NB4 (cell line): ENCODE data around the gene RNF146.

Experiments
- DNase-seq: peaks from one replicate; pipeline ENCODE4 v3.0.0; 2010; ENCODE audit warnings: low read depth
- H3K4me3 ChIP-seq: one replicate; pipeline ENCODE4 v1.5.1; 2011; ENCODE audit warnings: mild to moderate bottlenecking, low read depth, low read length, moderate library complexity
- CTCF ChIP-seq: IDR thresholded peaks from one replicate; pipeline ENCODE4 v1.5.1; 2012; ENCODE audit warnings: low read depth, low read length
- MAX ChIP-seq: IDR thresholded peaks from 2 replicates; pipeline ENCODE4 v1.6.1; 2011; ENCODE audit warnings: low read depth, low read length
- MYC ChIP-seq: IDR thresholded peaks from 2 replicates; pipeline ENCODE4 v1.6.1; 2011; ENCODE audit warnings: low read depth, low read length
- POLR2A ChIP-seq: IDR thresholded peaks from 2 replicates; pipeline ENCODE4 v1.6.1; 2011; ENCODE audit warnings: mild to moderate bottlenecking; ENCODE audit not compliant: insufficient read length; ENCODE audit errors: extremely low read depth

The RNF146 gene

GRCh38 chr6:127243501-127243900, 23.2 kb upstream of the RNF146 start:
- TF ChIP-seq MAX = no peak
- no peak for DNase-seq
- H3K4me3 ChIP-seq = no peak overlapping the region

DNA sequence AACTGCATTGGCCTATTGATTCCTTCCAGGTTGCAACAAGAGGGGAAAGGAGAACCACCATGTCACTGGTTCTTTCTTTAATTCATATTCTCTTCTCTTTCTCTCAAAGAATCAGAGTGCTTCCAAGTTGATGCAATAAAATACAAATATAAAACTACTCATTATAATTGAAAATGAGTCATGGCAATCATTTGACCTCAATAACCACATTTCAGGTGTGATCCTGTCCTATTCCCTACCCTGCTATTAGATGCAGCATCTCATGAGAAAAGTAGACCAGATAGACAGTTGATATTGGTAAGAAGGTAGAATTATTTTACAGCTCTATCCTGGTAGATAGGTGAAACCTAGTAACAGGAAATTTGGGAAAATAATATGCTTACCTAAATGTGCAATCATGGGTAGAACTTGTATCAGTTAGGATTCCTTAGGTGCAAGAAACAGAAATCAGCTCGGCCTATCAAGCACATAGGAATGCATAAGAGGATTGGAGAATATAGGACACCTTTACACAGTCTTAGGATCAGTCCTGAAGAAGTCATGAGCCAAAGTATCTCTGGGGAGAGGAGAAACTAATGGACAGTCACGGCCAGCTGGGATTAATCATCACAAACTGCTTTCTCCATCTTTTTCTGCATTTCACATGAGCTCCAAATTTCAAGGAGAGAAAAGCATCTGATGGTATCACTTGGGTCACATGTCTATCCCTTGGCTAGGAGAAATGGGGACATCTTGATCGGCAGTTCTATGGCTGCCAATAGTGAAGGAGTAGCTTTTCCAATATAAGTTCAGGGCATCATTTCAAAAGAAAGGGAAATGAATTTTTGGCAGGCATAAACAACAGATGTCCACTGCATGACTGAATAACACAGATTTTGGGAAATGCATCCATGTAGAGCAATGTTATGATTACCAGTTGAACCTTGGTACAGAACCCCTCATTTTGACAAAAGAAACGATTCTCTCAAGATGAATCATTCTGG, 19.3 kb upstream of the RNF146 start:
- no peak for DNase-seq
- no peak overlapping the region for H3K4me3 ChIP-seq
- no peak for TF ChIP-seq MAX
- TF ChIP-seq CTCF = no peak
- no peak for TF ChIP-seq POLR2A
- no peak for TF ChIP-seq MYC

DNA sequence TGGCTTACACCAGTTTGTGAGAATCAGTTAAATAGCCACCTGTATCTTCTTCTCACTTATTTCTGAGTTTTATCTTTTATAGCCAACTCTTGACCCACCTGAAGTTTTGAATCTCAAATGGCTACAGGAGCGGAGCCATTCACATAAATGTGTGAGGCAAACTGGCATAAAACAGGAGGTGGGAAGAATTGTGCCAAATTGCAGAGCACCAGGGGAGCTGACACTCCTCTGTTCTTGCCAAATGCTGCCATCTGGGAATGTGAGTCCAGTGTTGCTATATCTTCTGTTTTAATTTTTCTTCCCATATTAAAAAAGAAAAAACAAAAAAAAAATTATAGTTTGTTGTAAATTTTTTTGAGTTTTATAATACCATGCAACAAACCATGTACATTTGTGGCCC, 17.0 kb upstream of the RNF146 start:
- DNase-seq = no peak
- no peak for TF ChIP-seq MYC
- TF ChIP-seq POLR2A = no peak
- no peak for TF ChIP-seq MAX
- no peak for TF ChIP-seq CTCF
- H3K4me3 ChIP-seq = no peak overlapping the region

- DNase-seq = no peak
- H3K4me3 ChIP-seq = no peak overlapping the region
- TF ChIP-seq CTCF = no peak
- no peak for TF ChIP-seq POLR2A
- no peak for TF ChIP-seq MYC
- no peak for TF ChIP-seq MAX
Observed at GRCh38 chr6:127255286-127255685, 11.4 kb upstream of the RNF146 start.

DNA sequence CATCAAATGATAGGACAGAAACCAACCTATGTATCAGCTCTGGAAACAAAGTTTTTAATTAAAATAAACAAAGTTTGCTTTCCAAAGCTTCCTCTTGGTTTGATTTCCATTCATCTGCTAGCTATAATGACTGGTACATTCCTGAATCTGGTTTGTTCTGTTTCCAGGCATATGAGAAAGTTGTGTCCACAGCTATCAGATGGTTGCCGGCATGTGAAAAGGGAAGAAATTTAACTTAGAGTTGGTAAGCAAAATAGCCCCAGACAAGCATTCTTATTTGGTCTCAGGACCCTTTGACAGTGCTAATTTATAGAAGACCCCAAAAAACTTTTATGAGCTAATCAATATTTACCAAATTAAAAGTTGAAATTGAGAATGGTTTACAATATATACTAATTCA, 3.8 kb upstream of the RNF146 start:
- no peak for DNase-seq
- no peak overlapping the region for H3K4me3 ChIP-seq
- TF ChIP-seq POLR2A (no peak), MYC (no peak), CTCF (no peak), MAX (no peak)

- TF ChIP-seq CTCF = no peak
- TF ChIP-seq POLR2A = no peak
- no peak for TF ChIP-seq MAX
- no peak for TF ChIP-seq MYC
- H3K4me3 ChIP-seq = no peak overlapping the region
- no peak for DNase-seq
Observed at GRCh38 chr6:127263481-127263880, 3.2 kb upstream of the RNF146 start.
